Caco-2 (cell line): ENCODE measurements around the gene OGDH. TPM values are rescaled to one million over a fixed set of nuclear protein-coding genes. Genes with fewer than 3 reads are reported as not detected.

Experiments
- BruUV-seq: library from RNA; stranded (reverse); fragments of 400-500 nt; replicated peaks from 2 replicates; lab custom pipeline; 2021; lab: Mats Ljungman, UMichigan
- CTCF ChIA-PET: fragments of 300-600 bp; sonication (Branson Sonifier 250); formaldehyde crosslinking; loops from one replicate; lab custom pipeline; 2022; ENCODE audit warnings: antibody characterized with exemption; lab: Charles Lee
- POLR2A ChIA-PET: fragments of 300-600 bp; sonication (Branson Sonifier 250); formaldehyde crosslinking; loops from one replicate; lab custom pipeline; 2022; ENCODE audit warnings: antibody characterized with exemption; lab: Charles Lee
- DNase-seq, 2 experiments: peaks; one replicate each; pipeline versions ENCODE4 v3.0.0 to v3.0.0-alpha.2; 2020 to 2022
- H3K27me3 ChIP-seq: replicated peaks from 2 replicates; pipeline ENCODE4 v1.6.0; 2011; ENCODE audit warnings: low read length; ENCODE audit not compliant: control insufficient read depth, insufficient read depth
- H3K36me3 ChIP-seq: 2 replicates; pipeline ENCODE4 v1.5.1; 2011; ENCODE audit warnings: low read length; ENCODE audit not compliant: control insufficient read depth, insufficient read depth
- H3K4me1 ChIP-seq: fragments of 250-450 bp; sonication (Bioruptor Pico); 2 replicates; pipeline ENCODE4 v1.5.1; 2020; ENCODE audit warnings: mild to moderate bottlenecking
- H3K4me3 ChIP-seq: 2 replicates; pipeline ENCODE4 v1.5.1; 2011; ENCODE audit warnings: low read depth, mild to moderate bottlenecking, control low read depth, low read length
- H3K9me3 ChIP-seq: fragments of 250-450 bp; sonication (Bioruptor Pico); 2 replicates; pipeline ENCODE4 v1.5.1; 2020; ENCODE audit warnings: mild to moderate bottlenecking, moderate library complexity
- H3K27ac Mint-ChIP-seq: one replicate; pipeline ENCODE4 v1.8.0; 2022; ENCODE audit warnings: mixed read lengths; ENCODE audit not compliant: unreplicated experiment
- H3K27me3 Mint-ChIP-seq: one replicate; pipeline ENCODE4 v1.8.0; 2022; ENCODE audit warnings: mixed read lengths; ENCODE audit not compliant: insufficient read depth, unreplicated experiment
- H3K36me3 Mint-ChIP-seq: one replicate; pipeline ENCODE4 v1.8.0; 2022; ENCODE audit warnings: mild to moderate bottlenecking, mixed read lengths; ENCODE audit not compliant: insufficient read depth, unreplicated experiment
- H3K4me1 Mint-ChIP-seq: one replicate; pipeline ENCODE4 v1.8.0; 2022; ENCODE audit warnings: low read depth, mixed read lengths; ENCODE audit not compliant: unreplicated experiment
- H3K4me3 Mint-ChIP-seq: one replicate; pipeline ENCODE4 v1.8.0; 2022; ENCODE audit warnings: mild to moderate bottlenecking, moderate library complexity, mixed read lengths; ENCODE audit not compliant: unreplicated experiment
- H3K9me3 Mint-ChIP-seq: one replicate; pipeline ENCODE4 v1.8.0; 2022; ENCODE audit warnings: mixed read lengths; ENCODE audit not compliant: unreplicated experiment
- CTCF ChIP-seq, 2 experiments: fragments of 200-600 bp in 1 of 2; IDR thresholded peaks; 1 replicate in 1 of 2; 2 replicates in 1 of 2; pipeline versions ENCODE4 v1.5.1 to v1.8.0; 2011 to 2022; ENCODE audit warnings: antibody characterized with exemption in 1 of 2, control low read depth in 1 of 2, inconsistent platforms in 1 of 2, low read depth in 1 of 2, low read length in 1 of 2, mild to moderate bottlenecking in 1 of 2, moderate library complexity in 1 of 2; ENCODE audit not compliant: insufficient read depth in 1 of 2, severe bottlenecking in 1 of 2, unreplicated experiment in 1 of 2
- intact Hi-C: fragments of 100-400 bp; cut with micrococcal nuclease; formaldehyde crosslinking; loops from one replicate; pipeline ENCODE4 v1.10.0; 2022; ENCODE audit not compliant: unreplicated experiment
- total RNA-seq: library from RNA; stranded (reverse); gene quantifications from 2 replicates; pipeline ENCODE4 v1.2.3, GENCODE V29; 2022

The OGDH gene
- total RNA-seq, 1 experiment from 2014 or later: 62.1 TPM

- Histone ChIP-seq H3K9me3 (no peaks in the 10 kb centered on the region), H3K27me3 (no peaks in the 10 kb centered on the region), H3K4me1 (peaks cover 13% of the 10 kb centered on the region), H3K36me3 (peaks cover 2% of the 10 kb centered on the region), H3K4me3 (no peak overlapping the region)
- ChIA-PET CTCF (no interaction called here), POLR2A (no interaction called here)
- Mint-ChIP-seq H3K4me1 (peaks cover 20% of the 10 kb centered on the region), H3K9me3 (no peaks in the 10 kb centered on the region), H3K27me3 (no peaks in the 10 kb centered on the region), H3K27ac (no peak overlapping the region), H3K4me3 (no peak overlapping the region), H3K36me3 (peaks cover 52% of the 10 kb centered on the region)
- DNase-seq: no peak
- intact Hi-C loops: no loop called here
- no TSS peak for BruUV-seq
- TF ChIP-seq CTCF (IDR thresholded peaks at IDR 0.05; ENCODE audit: insufficient read depth in 1 of 2, low read depth in 1 of 2, low read length in 1 of 2, severe bottlenecking in 1 of 2, unreplicated experiment in 1 of 2): no peak
Observed at GRCh38 chr7:44707558-44708230, 101.3 kb downstream of the OGDH start.

GRCh38 chr7:44709011-44709915 is 102.8 kb downstream of the OGDH start:
- CTCF ChIA-PET: interaction anchor here (0.6 kb wide), 1 partner anchor 86 kb away, joined by 3 read pairs; no protein-coding TSS in a partner anchor
- Mint-ChIP-seq H3K4me3 (no peak overlapping the region), H3K4me1 (peaks cover 20% of the 10 kb centered on the region), H3K9me3 (no peaks in the 10 kb centered on the region), H3K36me3 (peaks cover 46% of the 10 kb centered on the region), H3K27me3 (no peaks in the 10 kb centered on the region), H3K27ac (no peak overlapping the region)
- no TSS peak for BruUV-seq
- Histone ChIP-seq H3K36me3 (peaks cover 2% of the 10 kb centered on the region), H3K4me1 (peaks cover 16% of the 10 kb centered on the region), H3K9me3 (no peaks in the 10 kb centered on the region), H3K4me3 (no peak overlapping the region), H3K27me3 (no peaks in the 10 kb centered on the region)
- DNase-seq: no peak
- intact Hi-C loops: no loop called here
- TF ChIP-seq CTCF (IDR thresholded peaks at IDR 0.05; ENCODE audit: insufficient read depth in 1 of 2, low read depth in 1 of 2, low read length in 1 of 2, severe bottlenecking in 1 of 2, unreplicated experiment in 1 of 2): no peak
- POLR2A ChIA-PET: no interaction called here

- Histone ChIP-seq H3K4me3 (no peak overlapping the region), H3K36me3 (peaks cover 2% of the 10 kb centered on the region), H3K4me1 (peaks cover 16% of the 10 kb centered on the region), H3K27me3 (no peaks in the 10 kb centered on the region), H3K9me3 (no peaks in the 10 kb centered on the region)
- TF ChIP-seq CTCF (IDR thresholded peaks at IDR 0.05; ENCODE audit: insufficient read depth in 1 of 2, low read depth in 1 of 2, low read length in 1 of 2, severe bottlenecking in 1 of 2, unreplicated experiment in 1 of 2): no peak
- H3K4me1 Mint-ChIP-seq: peaks cover 20% of the 10 kb centered on the region
- CTCF ChIA-PET: no interaction called here
- BruUV-seq: no TSS peak
- POLR2A ChIA-PET: no interaction called here
- no peak for DNase-seq
- no peaks in the 10 kb centered on the region for H3K27me3 Mint-ChIP-seq
- intact Hi-C loops: no loop called here
- H3K9me3 Mint-ChIP-seq: no peaks in the 10 kb centered on the region
- peaks cover 40% of the 10 kb centered on the region for H3K36me3 Mint-ChIP-seq
- H3K4me3 Mint-ChIP-seq: no peak overlapping the region
- no peak overlapping the region for H3K27ac Mint-ChIP-seq
Observed at GRCh38 chr7:44709945-44710596, 103.6 kb downstream of the OGDH start.
